H7 (cell line): ENCODE measurements around the gene RNF13. TPM values are rescaled to one million over a fixed set of nuclear protein-coding genes. Genes with fewer than 3 reads are reported as not detected.
A peak's percentile ranks its signal among the peaks of the same experiment; 100 is the strongest.

ENCODE experiments used
- DNase-seq: peaks from one replicate; pipeline ENCODE4 v3.0.0; 2012
- H3K27me3 ChIP-seq: 2 replicates; pipeline ENCODE4 v1.6.0; 2011; ENCODE audit warnings: mild to moderate bottlenecking, low read length; ENCODE audit not compliant: control insufficient read depth, insufficient read depth
- H3K36me3 ChIP-seq: replicated peaks from 2 replicates; pipeline ENCODE4 v1.5.1; 2011; ENCODE audit warnings: low read length; ENCODE audit not compliant: control insufficient read depth, insufficient read depth
- H3K4me3 ChIP-seq: 2 replicates; pipeline ENCODE4 v1.5.1; 2011; ENCODE audit warnings: low read depth, mild to moderate bottlenecking, control low read depth, low read length, moderate library complexity; ENCODE audit not compliant: insufficient read depth
- total RNA-seq: library from RNA; depleted of rRNA; stranded (reverse); fragments of >200 nt; shearing (Covaris generic); gene quantifications from 2 replicates; pipeline ENCODE4 v1.2.3, GENCODE V29; 2014

Gene RNF13
- total RNA-seq, 1 experiment from 2014 or later, result 31.3 TPM

- H3K36me3 ChIP-seq, result no peaks in the 10 kb centered on the region
- DNase-seq, result no peak
Observed at GRCh38 chr3:149843502-149843901, 30.5 kb downstream of the RNF13 start.

GRCh38 chr3:149844091-149844490 is 31.1 kb downstream of the RNF13 start:
- no peaks in the 10 kb centered on the region for H3K27me3 ChIP-seq
- H3K4me3 ChIP-seq, result no peak overlapping the region
- DNase-seq, result no peak
- no peaks in the 10 kb centered on the region for H3K36me3 ChIP-seq

More at GRCh38 chr3:149843502-149843901, 30.5 kb downstream of the RNF13 start:
- Histone ChIP-seq H3K27me3 (no peaks in the 10 kb centered on the region), H3K4me3 (no peak overlapping the region)

GRCh38 chr3:149845570-149846244 is 32.7 kb downstream of the RNF13 start:
- Histone ChIP-seq H3K36me3 (no peaks in the 10 kb centered on the region), H3K27me3 (no peaks in the 10 kb centered on the region), H3K4me3 (no peak overlapping the region)
- no peak for DNase-seq

- Histone ChIP-seq H3K36me3 (no peaks in the 10 kb centered on the region), H3K27me3 (no peaks in the 10 kb centered on the region), H3K4me3 (no peak overlapping the region)
- no peak for DNase-seq
Observed at GRCh38 chr3:149848238-149848637, 35.2 kb downstream of the RNF13 start.

GRCh38 chr3:149848688-149849087 is 35.7 kb downstream of the RNF13 start:
- no peak for DNase-seq
- H3K36me3 ChIP-seq, result no peaks in the 10 kb centered on the region
- H3K27me3 ChIP-seq, result no peaks in the 10 kb centered on the region
- no peak overlapping the region for H3K4me3 ChIP-seq

GRCh38 chr3:149850787-149851584 is 38.0 kb downstream of the RNF13 start:
- Histone ChIP-seq H3K4me3 (no peak overlapping the region), H3K36me3 (0 out of 2 replicates have a peak, but pooled peaks cover 1% of the 10 kb centered on the region), H3K27me3 (no peaks in the 10 kb centered on the region)
- DNase-seq, result no peak

- 0 out of 2 replicates have a peak, but pooled peaks cover 1% of the 10 kb centered on the region for H3K36me3 ChIP-seq
- no peak for DNase-seq
- no peak overlapping the region for H3K4me3 ChIP-seq
- no peaks in the 10 kb centered on the region for H3K27me3 ChIP-seq
Observed at GRCh38 chr3:149858911-149859310, 45.9 kb downstream of the RNF13 start.

GRCh38 chr3:149860881-149861280 is 47.9 kb downstream of the RNF13 start:
- Histone ChIP-seq H3K27me3 (no peaks in the 10 kb centered on the region), H3K4me3 (no peak overlapping the region), H3K36me3 (no peaks in the 10 kb centered on the region)
- DNase-seq, result no peak

- DNase-seq, result no peak
- Histone ChIP-seq H3K4me3 (no peak overlapping the region), H3K36me3 (no peaks in the 10 kb centered on the region), H3K27me3 (no peaks in the 10 kb centered on the region)
Observed at GRCh38 chr3:149867563-149867962, 54.5 kb downstream of the RNF13 start.

- no peak for DNase-seq
- no peaks in the 10 kb centered on the region for H3K36me3 ChIP-seq
- no peak overlapping the region for H3K4me3 ChIP-seq
- no peaks in the 10 kb centered on the region for H3K27me3 ChIP-seq
Observed at GRCh38 chr3:149871855-149872254, 58.8 kb downstream of the RNF13 start.

- H3K36me3 ChIP-seq, result no peaks in the 10 kb centered on the region
- no peak for DNase-seq
- no peaks in the 10 kb centered on the region for H3K27me3 ChIP-seq
- no peak overlapping the region for H3K4me3 ChIP-seq
Observed at GRCh38 chr3:149872589-149872988, 59.6 kb downstream of the RNF13 start.

GRCh38 chr3:149877668-149878067 is 64.7 kb downstream of the RNF13 start:
- H3K36me3 ChIP-seq, result no peaks in the 10 kb centered on the region
- no peak overlapping the region for H3K4me3 ChIP-seq
- H3K27me3 ChIP-seq, result no peaks in the 10 kb centered on the region
- no peak for DNase-seq

GRCh38 chr3:149879872-149880271 is 66.9 kb downstream of the RNF13 start:
- DNase-seq, result peak; percentile 17
- Histone ChIP-seq H3K27me3 (no peaks in the 10 kb centered on the region), H3K36me3 (no peaks in the 10 kb centered on the region), H3K4me3 (no peak overlapping the region)

GRCh38 chr3:149881879-149882278 is 68.9 kb downstream of the RNF13 start:
- Histone ChIP-seq H3K4me3 (no peak overlapping the region), H3K36me3 (no peaks in the 10 kb centered on the region), H3K27me3 (no peaks in the 10 kb centered on the region)
- DNase-seq, result no peak

GRCh38 chr3:149883134-149883533 is 70.1 kb downstream of the RNF13 start:
- H3K36me3 ChIP-seq, result no peaks in the 10 kb centered on the region
- H3K4me3 ChIP-seq, result no peak overlapping the region
- no peak for DNase-seq
- H3K27me3 ChIP-seq, result no peaks in the 10 kb centered on the region
